Endothelial cell of coronary artery (primary cell): Measurements from ENCODE around the gene PTRHD1. TPM values are rescaled to one million over a fixed set of nuclear protein-coding genes. Genes with fewer than 3 reads are reported as not detected.

Source experiments
- total RNA-seq: library from RNA; depleted of rRNA; stranded (reverse); fragments of >200 nt; gene quantifications from 2 replicates; pipeline ENCODE4 v1.2.3, GENCODE V29; 2014

The PTRHD1 gene
- 27.1 and 36.7 TPM in 2 replicates for total RNA-seq

GRCh38 chr2:24792874-24793760 is at the start of gene PTRHD1, which contains the start of gene CENPO:
Gene PTRHD1, minus strand, starts transcription at chr2:24793391. Its CDS starts 14 bp downstream, at chr2:24793377.
Gene CENPO, plus strand, starts transcription at chr2:24793425. Its CDS starts 495 bp downstream, at chr2:24793920.

Other genes with a start within 250 kb of the PTRHD1 start
- 8.5 and 15.7 TPM in 2 replicates for gene CENPO, start within 50 bp of the PTRHD1 start, total RNA-seq
- gene ADCY3, start 126.8 kb upstream of the PTRHD1 start, total RNA-seq = 22.9 and 33.1 TPM in 2 replicates
- 1.6 and 1.9 TPM in 2 replicates for gene DNAJC27, start 178.6 kb upstream of the PTRHD1 start, total RNA-seq
- gene EFR3B, start 248.7 kb upstream of the PTRHD1 start, total RNA-seq = 0.28 and 0.81 TPM in 2 replicates